Measurements from ENCODE around the gene CEP152.

DNA sequence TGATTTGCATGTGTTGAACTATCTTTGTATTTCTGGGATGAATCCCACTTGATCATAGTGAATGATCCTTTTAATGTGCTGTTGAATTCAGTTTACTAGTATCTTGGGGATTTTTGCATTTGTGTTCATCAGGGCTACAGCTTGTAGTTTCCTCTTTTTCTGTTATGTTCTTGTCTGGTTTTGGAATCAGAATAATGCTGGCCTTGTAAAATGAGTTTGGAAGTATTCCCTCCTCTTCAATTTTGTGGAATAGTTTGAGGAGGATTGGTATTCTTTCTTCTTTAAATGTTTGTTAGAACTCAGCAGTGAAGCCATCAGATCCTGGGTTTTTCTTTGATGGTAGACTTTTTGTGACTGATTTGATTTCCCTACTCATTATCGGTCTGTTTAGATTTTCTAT is 102.2 kb downstream of the CEP152 start:
- TF ChIP-seq, protein P1, sequence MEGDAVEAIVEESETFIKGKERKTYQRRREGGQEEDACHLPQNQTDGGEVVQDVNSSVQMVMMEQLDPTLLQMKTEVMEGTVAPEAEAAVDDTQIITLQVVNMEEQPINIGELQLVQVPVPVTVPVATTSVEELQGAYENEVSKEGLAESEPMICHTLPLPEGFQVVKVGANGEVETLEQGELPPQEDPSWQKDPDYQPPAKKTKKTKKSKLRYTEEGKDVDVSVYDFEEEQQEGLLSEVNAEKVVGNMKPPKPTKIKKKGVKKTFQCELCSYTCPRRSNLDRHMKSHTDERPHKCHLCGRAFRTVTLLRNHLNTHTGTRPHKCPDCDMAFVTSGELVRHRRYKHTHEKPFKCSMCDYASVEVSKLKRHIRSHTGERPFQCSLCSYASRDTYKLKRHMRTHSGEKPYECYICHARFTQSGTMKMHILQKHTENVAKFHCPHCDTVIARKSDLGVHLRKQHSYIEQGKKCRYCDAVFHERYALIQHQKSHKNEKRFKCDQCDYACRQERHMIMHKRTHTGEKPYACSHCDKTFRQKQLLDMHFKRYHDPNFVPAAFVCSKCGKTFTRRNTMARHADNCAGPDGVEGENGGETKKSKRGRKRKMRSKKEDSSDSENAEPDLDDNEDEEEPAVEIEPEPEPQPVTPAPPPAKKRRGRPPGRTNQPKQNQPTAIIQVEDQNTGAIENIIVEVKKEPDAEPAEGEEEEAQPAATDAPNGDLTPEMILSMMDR (conservative IDR thresholded peaks at IDR 0.05; ENCODE audit: low read depth in 2 of 2), result no peak
- TF ChIP-seq JUNB (IDR thresholded peaks at IDR 0.05; ENCODE audit: unreplicated experiment), result no peak
- TF ChIP-seq, protein P2, sequence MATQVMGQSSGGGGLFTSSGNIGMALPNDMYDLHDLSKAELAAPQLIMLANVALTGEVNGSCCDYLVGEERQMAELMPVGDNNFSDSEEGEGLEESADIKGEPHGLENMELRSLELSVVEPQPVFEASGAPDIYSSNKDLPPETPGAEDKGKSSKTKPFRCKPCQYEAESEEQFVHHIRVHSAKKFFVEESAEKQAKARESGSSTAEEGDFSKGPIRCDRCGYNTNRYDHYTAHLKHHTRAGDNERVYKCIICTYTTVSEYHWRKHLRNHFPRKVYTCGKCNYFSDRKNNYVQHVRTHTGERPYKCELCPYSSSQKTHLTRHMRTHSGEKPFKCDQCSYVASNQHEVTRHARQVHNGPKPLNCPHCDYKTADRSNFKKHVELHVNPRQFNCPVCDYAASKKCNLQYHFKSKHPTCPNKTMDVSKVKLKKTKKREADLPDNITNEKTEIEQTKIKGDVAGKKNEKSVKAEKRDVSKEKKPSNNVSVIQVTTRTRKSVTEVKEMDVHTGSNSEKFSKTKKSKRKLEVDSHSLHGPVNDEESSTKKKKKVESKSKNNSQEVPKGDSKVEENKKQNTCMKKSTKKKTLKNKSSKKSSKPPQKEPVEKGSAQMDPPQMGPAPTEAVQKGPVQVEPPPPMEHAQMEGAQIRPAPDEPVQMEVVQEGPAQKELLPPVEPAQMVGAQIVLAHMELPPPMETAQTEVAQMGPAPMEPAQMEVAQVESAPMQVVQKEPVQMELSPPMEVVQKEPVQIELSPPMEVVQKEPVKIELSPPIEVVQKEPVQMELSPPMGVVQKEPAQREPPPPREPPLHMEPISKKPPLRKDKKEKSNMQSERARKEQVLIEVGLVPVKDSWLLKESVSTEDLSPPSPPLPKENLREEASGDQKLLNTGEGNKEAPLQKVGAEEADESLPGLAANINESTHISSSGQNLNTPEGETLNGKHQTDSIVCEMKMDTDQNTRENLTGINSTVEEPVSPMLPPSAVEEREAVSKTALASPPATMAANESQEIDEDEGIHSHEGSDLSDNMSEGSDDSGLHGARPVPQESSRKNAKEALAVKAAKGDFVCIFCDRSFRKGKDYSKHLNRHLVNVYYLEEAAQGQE (IDR thresholded peaks at IDR 0.05; ENCODE audit: unreplicated experiment), result no peak
- TF ChIP-seq CREB1 (CRISPR knock-in tag; IDR thresholded peaks at IDR 0.05; ENCODE audit: low read depth), result no peak
- TF ChIP-seq EZH2 (IDR thresholded peaks at IDR 0.05; ENCODE audit: low read depth, unreplicated experiment), result no peak

All from GM23338 (cell line).